Neural progenitor cell (in vitro differentiated cells): ENCODE data around the gene FGF19. TPM values are rescaled to one million over a fixed set of nuclear protein-coding genes. Genes with fewer than 3 reads are reported as not detected.
A peak's percentile ranks its signal among the peaks of the same experiment; 100 is the strongest.

Source experiments
- DNase-seq: peaks from one replicate; pipeline ENCODE4 v3.0.0-alpha.2; 2016; ENCODE audit warnings: low spot score
- H2AFZ ChIP-seq: fragments of 200-600 bp; sonication (generic); replicated peaks from 2 replicates; pipeline ENCODE4 v1.6.1; 2016; ENCODE audit warnings: antibody characterized with exemption
- H3F3A ChIP-seq: fragments of 200-600 bp; sonication (generic); 2 replicates; pipeline ENCODE4 v1.6.1; 2016; ENCODE audit warnings: antibody characterized with exemption, low read depth
- H3K27ac ChIP-seq: fragments of 200-600 bp; sonication (generic); 2 replicates; pipeline ENCODE4 v1.5.1; 2016; ENCODE audit warnings: mild to moderate bottlenecking
- H3K27me3 ChIP-seq: fragments of 200-600 bp; sonication (generic); 2 replicates; pipeline ENCODE4 v1.6.1; 2016; ENCODE audit warnings: mild to moderate bottlenecking, moderate library complexity
- H3K36me3 ChIP-seq: fragments of 200-600 bp; sonication (generic); 2 replicates; pipeline ENCODE4 v1.5.1; 2016
- H3K4me1 ChIP-seq: fragments of 200-600 bp; sonication (generic); 2 replicates; pipeline ENCODE4 v1.6.1; 2016; ENCODE audit warnings: mixed run types
- H3K4me2 ChIP-seq: fragments of 200-600 bp; sonication (generic); 2 replicates; pipeline ENCODE4 v1.6.1; 2016
- H3K4me3 ChIP-seq: fragments of 200-600 bp; sonication (generic); 2 replicates; pipeline ENCODE4 v1.5.1; 2016
- H3K79me2 ChIP-seq: fragments of 200-600 bp; sonication (generic); 2 replicates; pipeline ENCODE4 v1.6.1; 2016; ENCODE audit warnings: low read depth
- H3K9ac ChIP-seq: fragments of 200-600 bp; sonication (generic); 2 replicates; pipeline ENCODE4 v1.6.1; 2016
- H3K9me3 ChIP-seq: fragments of 200-600 bp; sonication (generic); 2 replicates; pipeline ENCODE4 v1.5.1; 2016; ENCODE audit warnings: low read depth
- H4K20me1 ChIP-seq: fragments of 200-600 bp; sonication (generic); 2 replicates; pipeline ENCODE4 v1.6.1; 2016; ENCODE audit warnings: low read depth
- H3K27ac Mint-ChIP-seq: 3 replicates; pipeline ENCODE4 v1.8.0; 2021; ENCODE audit warnings: mixed read lengths
- H3K27me3 Mint-ChIP-seq: 2 replicates; pipeline ENCODE4 v1.8.0; 2022; ENCODE audit warnings: low read depth, mild to moderate bottlenecking, inconsistent platforms, moderate library complexity, mixed read lengths; ENCODE audit not compliant: insufficient read depth
- H3K36me3 Mint-ChIP-seq: 3 replicates; pipeline ENCODE4 v1.8.0; 2021; ENCODE audit warnings: mixed read lengths
- H3K4me1 Mint-ChIP-seq: 3 replicates; pipeline ENCODE4 v1.8.0; 2021; ENCODE audit warnings: mixed read lengths
- H3K4me3 Mint-ChIP-seq: 3 replicates; pipeline ENCODE4 v1.8.0; 2021; ENCODE audit warnings: mild to moderate bottlenecking, moderate library complexity, mixed read lengths
- H3K9me3 Mint-ChIP-seq: 3 replicates; pipeline ENCODE4 v1.8.0; 2020; ENCODE audit warnings: mixed read lengths
- EZH2 ChIP-seq: fragments of 200-600 bp; sonication (generic); IDR thresholded peaks from 2 replicates; pipeline ENCODE4 v1.6.1; 2017; ENCODE audit warnings: antibody characterized with exemption, mild to moderate bottlenecking, moderate library complexity
- EZH2phosphoT487 ChIP-seq: fragments of 200-600 bp; sonication (generic); IDR thresholded peaks from 2 replicates; pipeline ENCODE4 v1.6.1; 2017; ENCODE audit warnings: antibody characterized with exemption
- total RNA-seq: library from RNA; depleted of rRNA; stranded (reverse); fragments of >200 nt; gene quantifications from 2 replicates; pipeline ENCODE4 v1.2.3, GENCODE V29; 2015; ENCODE audit warnings: low replicate concordance
- TF ChIP-seq, protein P1 (sequence below): fragments of 200-600 bp; sonication (generic); IDR thresholded peaks from 2 replicates; pipeline ENCODE4 v1.5.1; 2017; ENCODE audit warnings: antibody characterized with exemption, mild to moderate bottlenecking

FGF19 gene
- total RNA-seq, 1 donor from 2014 or later: not detected

- peaks cover 34% of the 10 kb centered on the region for H3K4me1 Mint-ChIP-seq
- no peak overlapping the region for H2AFZ ChIP-seq
- H3K4me1 ChIP-seq: peaks cover 2% of the 10 kb centered on the region
- H3K9ac ChIP-seq: no peak overlapping the region
- no peaks in the 10 kb centered on the region for H3K9me3 Mint-ChIP-seq
- H4K20me1 ChIP-seq: peaks cover 6% of the 10 kb centered on the region
- H3K27ac ChIP-seq: no peak overlapping the region
- no peaks in the 10 kb centered on the region for H3K9me3 ChIP-seq
- TF ChIP-seq EZH2 (no peak), EZH2phosphoT487 (no peak)
- TF ChIP-seq, protein P1, sequence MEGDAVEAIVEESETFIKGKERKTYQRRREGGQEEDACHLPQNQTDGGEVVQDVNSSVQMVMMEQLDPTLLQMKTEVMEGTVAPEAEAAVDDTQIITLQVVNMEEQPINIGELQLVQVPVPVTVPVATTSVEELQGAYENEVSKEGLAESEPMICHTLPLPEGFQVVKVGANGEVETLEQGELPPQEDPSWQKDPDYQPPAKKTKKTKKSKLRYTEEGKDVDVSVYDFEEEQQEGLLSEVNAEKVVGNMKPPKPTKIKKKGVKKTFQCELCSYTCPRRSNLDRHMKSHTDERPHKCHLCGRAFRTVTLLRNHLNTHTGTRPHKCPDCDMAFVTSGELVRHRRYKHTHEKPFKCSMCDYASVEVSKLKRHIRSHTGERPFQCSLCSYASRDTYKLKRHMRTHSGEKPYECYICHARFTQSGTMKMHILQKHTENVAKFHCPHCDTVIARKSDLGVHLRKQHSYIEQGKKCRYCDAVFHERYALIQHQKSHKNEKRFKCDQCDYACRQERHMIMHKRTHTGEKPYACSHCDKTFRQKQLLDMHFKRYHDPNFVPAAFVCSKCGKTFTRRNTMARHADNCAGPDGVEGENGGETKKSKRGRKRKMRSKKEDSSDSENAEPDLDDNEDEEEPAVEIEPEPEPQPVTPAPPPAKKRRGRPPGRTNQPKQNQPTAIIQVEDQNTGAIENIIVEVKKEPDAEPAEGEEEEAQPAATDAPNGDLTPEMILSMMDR: no peak
- no peaks in the 10 kb centered on the region for H3K36me3 ChIP-seq
- H3K4me3 Mint-ChIP-seq: no peak overlapping the region
- H3K4me3 ChIP-seq: no peak overlapping the region
- no peaks in the 10 kb centered on the region for H3K27me3 ChIP-seq
- DNase-seq: no peak
- H3K27ac Mint-ChIP-seq: peak overlapping the region; percentile 63
- peaks cover 5% of the 10 kb centered on the region for H3K27me3 Mint-ChIP-seq
- no peak overlapping the region for H3K4me2 ChIP-seq
- peaks cover 15% of the 10 kb centered on the region for H3K36me3 Mint-ChIP-seq
- H3F3A ChIP-seq: peaks cover 7% of the 10 kb centered on the region
- no peaks in the 10 kb centered on the region for H3K79me2 ChIP-seq
Measured at GRCh38 chr11:69664103-69664775, 39.6 kb downstream of the FGF19 start.

DNA sequence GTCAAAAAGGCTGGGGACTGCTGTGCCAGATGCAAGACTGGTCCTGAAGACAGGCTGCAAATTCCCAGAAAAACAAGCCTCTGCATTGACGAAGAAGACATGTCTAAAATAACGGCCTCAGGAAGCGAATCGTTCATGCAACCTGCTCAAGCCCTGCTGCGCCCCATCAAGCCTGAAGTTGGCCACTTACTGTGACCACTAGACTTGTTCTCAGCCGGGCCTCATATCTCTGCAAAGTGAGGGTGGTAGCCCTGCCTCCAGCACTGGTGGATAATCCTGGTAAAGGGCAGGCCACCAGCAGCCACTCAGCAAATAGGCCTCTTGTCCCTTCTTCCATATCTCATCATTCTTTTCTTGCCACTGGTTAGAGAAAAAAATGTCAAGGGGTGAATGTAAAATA lies 40.5 kb downstream of the FGF19 start:
- Histone ChIP-seq H2AFZ (no peak overlapping the region), H3K36me3 (no peaks in the 10 kb centered on the region), H3K9ac (no peak overlapping the region), H3K27me3 (no peaks in the 10 kb centered on the region), H4K20me1 (peaks cover 6% of the 10 kb centered on the region), H3K4me2 (no peak overlapping the region), H3F3A (peaks cover 16% of the 10 kb centered on the region), H3K27ac (no peak overlapping the region), H3K4me3 (no peak overlapping the region), H3K4me1 (peaks cover 11% of the 10 kb centered on the region), H3K79me2 (no peaks in the 10 kb centered on the region), H3K9me3 (no peaks in the 10 kb centered on the region)
- H3K36me3 Mint-ChIP-seq: peaks cover 15% of the 10 kb centered on the region
- H3K4me1 Mint-ChIP-seq: peaks cover 43% of the 10 kb centered on the region
- no peak overlapping the region for H3K27ac Mint-ChIP-seq
- no peak for TF ChIP-seq EZH2
- TF ChIP-seq EZH2phosphoT487: no peak
- TF ChIP-seq, protein P1: no peak
- H3K4me3 Mint-ChIP-seq: no peak overlapping the region
- H3K27me3 Mint-ChIP-seq: peaks cover 5% of the 10 kb centered on the region
- no peak for DNase-seq
- no peaks in the 10 kb centered on the region for H3K9me3 Mint-ChIP-seq

GRCh38 chr11:69662806-69663205 lies 41.0 kb downstream of the FGF19 start:
- Mint-ChIP-seq H3K4me1 (peaks cover 43% of the 10 kb centered on the region), H3K36me3 (peaks cover 12% of the 10 kb centered on the region), H3K27me3 (peaks cover 7% of the 10 kb centered on the region), H3K9me3 (no peaks in the 10 kb centered on the region), H3K27ac (peak overlapping the region; percentile 63), H3K4me3 (no peak overlapping the region)
- no peak overlapping the region for H3K9ac ChIP-seq
- no peak overlapping the region for H2AFZ ChIP-seq
- no peak for TF ChIP-seq EZH2
- TF ChIP-seq, protein P1: no peak
- TF ChIP-seq EZH2phosphoT487: no peak
- H3K4me3 ChIP-seq: no peak overlapping the region
- H3K4me2 ChIP-seq: no peak overlapping the region
- no peaks in the 10 kb centered on the region for H3K36me3 ChIP-seq
- no peaks in the 10 kb centered on the region for H3K27me3 ChIP-seq
- no peak overlapping the region for H3K27ac ChIP-seq
- no peak for DNase-seq
- H3F3A ChIP-seq: peaks cover 21% of the 10 kb centered on the region
- peaks cover 13% of the 10 kb centered on the region for H3K4me1 ChIP-seq
- H3K9me3 ChIP-seq: no peaks in the 10 kb centered on the region
- H4K20me1 ChIP-seq: peaks cover 6% of the 10 kb centered on the region
- H3K79me2 ChIP-seq: no peaks in the 10 kb centered on the region
